SU-DHL-6 (cell line): Measurements from ENCODE around the gene DDX41.

Experiments
- H2AFZ ChIP-seq: fragments of 200-600 bp; sonication (generic); 2 replicates; pipeline ENCODE4 v1.6.1; 2014; ENCODE audit warnings: low read depth, mild to moderate bottlenecking, moderate library complexity, mixed read lengths, antibody characterized with exemption, low read length; ENCODE audit not compliant: severe bottlenecking
- H3F3A ChIP-seq: fragments of 200-600 bp; shearing (Covaris generic); 2 replicates; pipeline ENCODE4 v1.6.0; 2016; ENCODE audit warnings: antibody characterized with exemption, mild to moderate bottlenecking; ENCODE audit not compliant: insufficient read depth
- H3K27ac ChIP-seq: fragments of 200-600 bp; sonication (generic); 2 replicates; pipeline ENCODE4 v1.5.1; 2016; ENCODE audit warnings: low read depth, mild to moderate bottlenecking, low read length, moderate library complexity, mixed read lengths
- H3K27me3 ChIP-seq: fragments of 200-600 bp; sonication (generic), shearing (Covaris generic); 2 replicates; pipeline ENCODE4 v1.6.0; 2014; ENCODE audit warnings: mild to moderate bottlenecking, low read length
- H3K36me3 ChIP-seq: fragments of 200-600 bp; sonication (generic); 2 replicates; pipeline ENCODE4 v1.6.1; 2014; ENCODE audit warnings: mild to moderate bottlenecking, low read length, mixed read lengths
- H3K4me2 ChIP-seq: fragments of 300-600, 200-600 bp; shearing (Covaris generic), sonication (generic); 2 replicates; pipeline ENCODE4 v1.6.0; 2014; ENCODE audit warnings: low read length, low read depth, mild to moderate bottlenecking; ENCODE audit not compliant: poor library complexity, severe bottlenecking
- H3K4me3 ChIP-seq: fragments of 200-600 bp; sonication (generic); 2 replicates; pipeline ENCODE4 v1.5.1; 2014; ENCODE audit warnings: antibody characterized with exemption, low read length, mild to moderate bottlenecking, mixed read lengths; ENCODE audit not compliant: insufficient read depth, poor library complexity, severe bottlenecking
- H3K79me2 ChIP-seq: fragments of 200-600 bp; sonication (generic); 2 replicates; pipeline ENCODE4 v1.6.1; 2014; ENCODE audit warnings: mild to moderate bottlenecking, low read length, moderate library complexity; ENCODE audit not compliant: insufficient read depth
- H3K9ac ChIP-seq: fragments of 200-600 bp; sonication (generic); 2 replicates; pipeline ENCODE4 v1.7.0; 2014; ENCODE audit warnings: mild to moderate bottlenecking, low read length
- H3K9me2 ChIP-seq: fragments of 200-600 bp; sonication (generic); replicated peaks from 2 replicates; pipeline ENCODE4 v1.6.1; 2014; ENCODE audit warnings: low read length; ENCODE audit not compliant: insufficient read depth
- H3K9me3 ChIP-seq: fragments of 200-600 bp; sonication (generic); 2 replicates; pipeline ENCODE4 v1.6.1; 2014; ENCODE audit warnings: low read length, mixed read lengths; ENCODE audit not compliant: insufficient read depth
- H4K20me1 ChIP-seq: fragments of 200-600 bp; sonication (generic); 2 replicates; pipeline ENCODE4 v1.6.1; 2014; ENCODE audit warnings: low read depth, mild to moderate bottlenecking, antibody characterized with exemption, low read length, moderate library complexity, mixed read lengths
- CTCF ChIP-seq: fragments of 200-600 bp; sonication (generic); IDR thresholded peaks from one replicate; pipeline ENCODE4 v1.5.1; 2017; ENCODE audit warnings: antibody characterized with exemption, mild to moderate bottlenecking, low read length, moderate library complexity; ENCODE audit not compliant: insufficient read depth, poor library complexity, severe bottlenecking
- EZH2phosphoT487 ChIP-seq: fragments of 200-600 bp; sonication (generic), shearing (Covaris generic); conservative IDR thresholded peaks from 2 replicates; pipeline ENCODE4 v1.6.1; 2018; ENCODE audit warnings: mild to moderate bottlenecking, antibody characterized with exemption, low read length, moderate library complexity, mixed read lengths

The DDX41 gene

GRCh38 chr5:177482359-177482795 lies 34.4 kb downstream of the DDX41 start:
- no peak overlapping the region for H3K27ac ChIP-seq
- H3K9me3 ChIP-seq: no peaks in the 10 kb centered on the region
- H3F3A ChIP-seq: no peaks in the 10 kb centered on the region
- no peaks in the 10 kb centered on the region for H4K20me1 ChIP-seq
- no peak overlapping the region for H3K4me3 ChIP-seq
- no peaks in the 10 kb centered on the region for H3K36me3 ChIP-seq
- no peaks in the 10 kb centered on the region for H3K9me2 ChIP-seq
- no peaks in the 10 kb centered on the region for H3K27me3 ChIP-seq
- H2AFZ ChIP-seq: no peak overlapping the region
- no peak overlapping the region for H3K9ac ChIP-seq
- no peak for TF ChIP-seq EZH2phosphoT487
- TF ChIP-seq CTCF: no peak
- H3K4me2 ChIP-seq: no peak overlapping the region
- no peaks in the 10 kb centered on the region for H3K79me2 ChIP-seq

GRCh38 chr5:177479774-177480173 lies 37.0 kb downstream of the DDX41 start:
- no peak overlapping the region for H3K4me3 ChIP-seq
- no peak for TF ChIP-seq EZH2phosphoT487
- TF ChIP-seq CTCF: no peak
- no peak overlapping the region for H3K4me2 ChIP-seq
- H3K36me3 ChIP-seq: no peaks in the 10 kb centered on the region
- H2AFZ ChIP-seq: no peak overlapping the region
- H3F3A ChIP-seq: no peaks in the 10 kb centered on the region; the same call in 1 of the 2 replicates
- no peak overlapping the region for H3K27ac ChIP-seq
- H4K20me1 ChIP-seq: no peaks in the 10 kb centered on the region
- H3K9me2 ChIP-seq: no peaks in the 10 kb centered on the region
- no peaks in the 10 kb centered on the region for H3K79me2 ChIP-seq
- H3K9me3 ChIP-seq: no peaks in the 10 kb centered on the region
- no peak overlapping the region for H3K9ac ChIP-seq
- no peaks in the 10 kb centered on the region for H3K27me3 ChIP-seq

- TF ChIP-seq EZH2phosphoT487: no peak
- TF ChIP-seq CTCF: no peak
- no peaks in the 10 kb centered on the region; the same call in 1 of the 2 replicates for H3F3A ChIP-seq
- no peaks in the 10 kb centered on the region for H3K9me2 ChIP-seq
- peak overlapping the region; percentile 50 for H3K27ac ChIP-seq
- no peaks in the 10 kb centered on the region for H3K79me2 ChIP-seq
- H3K9ac ChIP-seq: peak overlapping the region; percentile 14; the same call in 1 of the 2 replicates
- no peak overlapping the region for H3K4me3 ChIP-seq
- H3K27me3 ChIP-seq: no peaks in the 10 kb centered on the region
- H4K20me1 ChIP-seq: no peaks in the 10 kb centered on the region
- no peaks in the 10 kb centered on the region for H3K36me3 ChIP-seq
- no peak overlapping the region for H3K4me2 ChIP-seq
- no peak overlapping the region for H2AFZ ChIP-seq
- H3K9me3 ChIP-seq: no peaks in the 10 kb centered on the region
Measured at GRCh38 chr5:177478711-177479646, 37.8 kb downstream of the DDX41 start.
